LNCAP (cell line): ENCODE data around the gene SLC34A1.

Experiments used
- TF ChIP-seq, protein P1 (sequence below): fragments of 450-650 bp; IDR thresholded peaks from 2 replicates; pipeline ENCODE4 v1.5.1; 2017; ENCODE audit warnings: mild to moderate bottlenecking

Gene SLC34A1

DNA sequence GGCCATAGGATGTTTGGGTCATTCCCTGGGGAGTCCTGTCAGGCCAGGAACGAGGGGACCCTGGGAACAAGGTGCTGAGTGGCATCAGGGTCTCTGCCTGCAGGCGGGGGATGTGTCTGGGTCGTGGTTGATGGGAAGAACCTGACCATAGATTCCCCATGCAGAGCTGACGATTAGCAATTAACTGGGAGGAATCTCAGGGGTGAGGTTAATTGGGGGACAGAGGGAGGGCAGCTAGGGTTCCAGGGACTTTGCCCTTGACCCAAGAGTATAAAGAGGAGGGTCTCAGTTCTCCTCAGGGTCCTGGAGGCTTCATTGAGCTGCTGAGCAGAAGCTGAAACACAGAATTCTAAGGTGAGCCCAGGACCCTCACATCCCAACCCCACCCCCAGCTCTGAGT lies at the start of gene SLC34A1:
Gene SLC34A1 (plus strand): TSS at position 301 of the 400 bp plus-strand sequence. CDS start 1,308 bp downstream, outside the sequence.
- TF ChIP-seq, protein P1, sequence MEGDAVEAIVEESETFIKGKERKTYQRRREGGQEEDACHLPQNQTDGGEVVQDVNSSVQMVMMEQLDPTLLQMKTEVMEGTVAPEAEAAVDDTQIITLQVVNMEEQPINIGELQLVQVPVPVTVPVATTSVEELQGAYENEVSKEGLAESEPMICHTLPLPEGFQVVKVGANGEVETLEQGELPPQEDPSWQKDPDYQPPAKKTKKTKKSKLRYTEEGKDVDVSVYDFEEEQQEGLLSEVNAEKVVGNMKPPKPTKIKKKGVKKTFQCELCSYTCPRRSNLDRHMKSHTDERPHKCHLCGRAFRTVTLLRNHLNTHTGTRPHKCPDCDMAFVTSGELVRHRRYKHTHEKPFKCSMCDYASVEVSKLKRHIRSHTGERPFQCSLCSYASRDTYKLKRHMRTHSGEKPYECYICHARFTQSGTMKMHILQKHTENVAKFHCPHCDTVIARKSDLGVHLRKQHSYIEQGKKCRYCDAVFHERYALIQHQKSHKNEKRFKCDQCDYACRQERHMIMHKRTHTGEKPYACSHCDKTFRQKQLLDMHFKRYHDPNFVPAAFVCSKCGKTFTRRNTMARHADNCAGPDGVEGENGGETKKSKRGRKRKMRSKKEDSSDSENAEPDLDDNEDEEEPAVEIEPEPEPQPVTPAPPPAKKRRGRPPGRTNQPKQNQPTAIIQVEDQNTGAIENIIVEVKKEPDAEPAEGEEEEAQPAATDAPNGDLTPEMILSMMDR: no peak

DNA sequence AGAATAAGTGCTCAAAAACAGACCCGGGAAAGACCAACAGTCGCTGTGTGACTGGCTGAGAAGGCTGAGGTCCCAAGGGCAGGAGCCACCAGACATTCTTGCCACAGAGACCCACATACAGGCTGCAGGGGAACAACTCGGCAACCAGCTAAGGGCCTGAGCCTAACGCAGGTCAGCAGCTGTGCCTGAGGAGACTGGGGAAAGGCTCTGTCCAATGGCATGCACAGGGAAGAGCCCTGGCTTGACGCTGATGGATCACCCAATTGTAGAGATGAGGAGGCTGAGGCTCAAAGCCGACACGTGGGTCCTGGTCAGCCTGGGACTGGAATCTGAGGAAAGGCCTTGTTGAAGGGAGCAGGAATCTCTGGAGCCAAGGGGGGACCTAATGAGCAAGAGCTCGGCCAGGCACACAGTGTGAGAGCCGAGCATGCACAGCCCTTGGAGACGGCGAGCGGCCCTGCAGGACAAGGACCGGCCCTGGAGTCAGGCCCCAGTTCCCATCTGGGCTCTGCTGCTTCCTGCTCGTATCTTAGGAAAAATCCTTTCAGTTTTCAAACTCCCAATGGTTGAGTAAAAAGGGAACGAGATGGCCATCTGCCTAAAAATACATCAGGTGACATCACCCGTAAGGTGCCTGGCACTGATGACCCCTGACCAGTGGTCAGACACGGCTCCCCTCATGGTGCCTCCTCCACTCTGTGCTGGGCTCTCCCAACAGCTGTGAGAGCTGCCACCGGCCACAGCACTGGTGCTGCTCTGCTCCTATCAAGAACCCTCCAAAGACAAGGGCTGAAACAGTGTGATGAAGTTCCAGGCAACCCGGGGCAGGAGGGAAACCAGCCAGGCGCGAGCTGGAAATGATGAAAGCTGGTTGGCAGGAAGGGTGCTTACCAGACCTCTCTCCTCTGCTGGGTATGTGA lies 49.2 kb upstream of the SLC34A1 start:
- TF ChIP-seq, protein P1: no peak

DNA sequence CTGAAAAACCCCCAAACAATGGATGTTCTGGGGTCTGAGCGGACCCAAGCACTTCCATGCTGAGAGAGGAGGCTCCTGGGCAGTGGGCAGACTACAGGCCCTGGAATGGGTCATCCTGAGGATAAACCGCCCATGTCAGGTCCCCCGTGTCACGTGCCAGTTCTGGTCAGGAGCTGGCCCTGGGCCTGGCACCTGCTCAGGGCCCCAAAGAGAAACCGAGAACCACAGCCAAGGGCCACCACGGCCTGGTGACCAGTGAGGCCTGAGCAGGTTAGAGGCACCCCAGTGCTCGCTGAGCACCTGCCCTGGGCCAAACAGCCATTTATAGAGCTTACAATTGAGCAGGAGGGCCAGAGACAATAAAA lies 48.6 kb upstream of the SLC34A1 start:
- TF ChIP-seq, protein P1: no peak

DNA sequence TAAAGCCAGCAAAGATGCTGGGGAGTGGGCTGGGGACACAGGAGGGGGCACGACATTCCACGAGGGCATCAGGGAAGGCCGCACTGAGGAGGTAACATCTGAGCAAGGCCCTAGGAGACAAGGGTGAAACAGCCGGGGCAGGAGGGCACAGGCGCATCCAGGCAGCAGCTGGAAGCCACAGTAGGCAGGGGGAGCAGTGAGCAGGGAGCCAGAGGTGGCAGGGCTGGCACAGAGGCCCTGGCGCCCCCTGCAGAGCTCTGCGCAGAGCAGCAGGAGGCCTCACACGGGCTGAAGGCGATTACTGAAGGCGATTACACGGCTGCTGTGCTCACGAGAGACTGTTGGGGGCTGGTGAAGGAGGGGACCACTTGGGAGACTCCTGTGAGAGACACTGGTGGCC lies 48.1 kb upstream of the SLC34A1 start:
- TF ChIP-seq, protein P1: no peak; the same call in 1 of the 2 replicates

DNA sequence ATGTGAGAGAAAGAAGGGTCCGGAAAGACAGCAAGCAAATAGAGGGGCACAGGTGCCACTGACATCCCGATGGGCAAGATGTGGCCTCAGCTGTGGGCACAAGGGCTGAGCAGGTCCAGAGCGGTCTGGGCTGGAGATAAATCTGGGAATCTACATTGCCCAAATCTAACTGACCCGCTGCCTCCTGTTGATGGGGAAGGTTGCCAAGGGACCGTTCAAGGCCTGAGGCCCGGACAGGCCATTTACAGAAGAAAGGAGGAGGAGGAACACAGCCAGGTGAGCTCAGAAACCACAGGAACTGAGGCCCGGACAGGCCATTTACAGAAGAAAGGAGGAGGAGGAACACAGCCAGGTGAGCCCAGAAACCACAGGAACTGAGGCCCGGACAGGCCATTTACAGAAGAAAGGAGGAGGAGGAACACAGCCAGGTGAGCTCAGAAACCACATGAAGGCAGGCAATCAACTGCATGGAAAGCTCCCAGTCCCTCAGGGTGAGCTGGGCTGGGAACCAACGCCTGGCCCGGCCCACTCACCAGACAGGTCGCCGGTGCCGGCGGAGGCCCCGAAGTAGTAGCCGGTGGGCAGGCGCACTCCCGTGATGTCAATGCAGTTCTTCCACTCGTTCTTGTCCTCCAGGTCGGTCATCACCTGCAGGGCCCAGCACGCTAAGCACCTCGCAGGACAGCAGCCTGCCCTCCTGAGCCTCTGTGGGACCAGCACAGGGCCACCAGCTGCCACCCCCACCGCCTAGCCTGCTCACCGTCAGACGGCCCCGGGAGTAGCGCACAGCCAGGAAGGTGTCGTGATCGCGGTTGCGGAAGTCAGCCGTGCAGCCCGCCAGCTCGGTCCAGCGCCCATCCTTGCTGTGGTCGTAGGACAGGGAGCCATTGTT lies 47.4 kb upstream of the SLC34A1 start:
- TF ChIP-seq, protein P1: no peak

- TF ChIP-seq, protein P1: no peak
Observed at GRCh38 chr5:177338251-177339106, 45.8 kb upstream of the SLC34A1 start.
